Activated CD4-positive, alpha-beta T cell treated with anti-CD3 and anti-CD28 coated beads, Interleukin-2, amount 50 U/mL, for 4 hours (primary cell): Measurements from ENCODE around the gene TST.

Experiments
- DNase-seq, 2 experiments: peaks; one replicate each; pipeline ENCODE4 v3.0.0-alpha.2; 2020

Gene TST

DNA sequence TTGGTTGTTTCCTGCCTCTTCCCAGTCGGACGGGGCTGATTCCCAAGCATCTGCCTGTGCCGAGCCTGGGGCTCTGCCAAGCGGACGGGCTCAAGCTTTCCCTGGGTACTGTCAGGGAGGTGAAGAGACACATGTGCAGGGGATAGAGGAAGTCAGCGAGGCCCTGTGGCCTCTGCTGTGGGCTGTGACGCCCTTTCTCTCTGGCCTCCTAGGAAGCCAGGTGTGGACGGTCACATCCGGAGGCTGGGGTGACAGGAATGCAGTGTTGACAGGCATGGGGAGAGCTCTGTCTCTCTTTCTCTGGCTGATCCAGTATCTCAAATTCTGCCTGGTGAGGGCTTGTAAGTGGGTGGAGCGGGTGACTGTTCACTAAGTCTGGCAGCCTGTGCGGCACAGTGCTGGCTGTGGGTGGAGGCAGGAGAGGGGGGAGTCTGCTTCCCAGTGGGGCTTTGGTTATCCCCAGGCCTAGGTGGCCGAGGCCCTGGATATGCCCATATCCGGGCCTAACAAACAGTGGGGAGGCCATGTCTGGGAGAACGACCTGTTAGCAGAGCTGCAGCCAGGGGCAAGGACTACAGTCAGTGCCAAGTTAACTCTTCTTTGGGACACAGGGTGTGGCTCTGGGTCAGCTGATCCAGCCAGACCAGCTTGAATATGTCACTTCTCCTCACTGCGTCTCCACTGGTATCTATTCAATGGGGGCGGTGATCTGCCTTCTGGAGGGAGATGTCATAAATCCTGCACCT is 34.2 kb upstream of the TST start:
- DNase-seq = no peak

DNA sequence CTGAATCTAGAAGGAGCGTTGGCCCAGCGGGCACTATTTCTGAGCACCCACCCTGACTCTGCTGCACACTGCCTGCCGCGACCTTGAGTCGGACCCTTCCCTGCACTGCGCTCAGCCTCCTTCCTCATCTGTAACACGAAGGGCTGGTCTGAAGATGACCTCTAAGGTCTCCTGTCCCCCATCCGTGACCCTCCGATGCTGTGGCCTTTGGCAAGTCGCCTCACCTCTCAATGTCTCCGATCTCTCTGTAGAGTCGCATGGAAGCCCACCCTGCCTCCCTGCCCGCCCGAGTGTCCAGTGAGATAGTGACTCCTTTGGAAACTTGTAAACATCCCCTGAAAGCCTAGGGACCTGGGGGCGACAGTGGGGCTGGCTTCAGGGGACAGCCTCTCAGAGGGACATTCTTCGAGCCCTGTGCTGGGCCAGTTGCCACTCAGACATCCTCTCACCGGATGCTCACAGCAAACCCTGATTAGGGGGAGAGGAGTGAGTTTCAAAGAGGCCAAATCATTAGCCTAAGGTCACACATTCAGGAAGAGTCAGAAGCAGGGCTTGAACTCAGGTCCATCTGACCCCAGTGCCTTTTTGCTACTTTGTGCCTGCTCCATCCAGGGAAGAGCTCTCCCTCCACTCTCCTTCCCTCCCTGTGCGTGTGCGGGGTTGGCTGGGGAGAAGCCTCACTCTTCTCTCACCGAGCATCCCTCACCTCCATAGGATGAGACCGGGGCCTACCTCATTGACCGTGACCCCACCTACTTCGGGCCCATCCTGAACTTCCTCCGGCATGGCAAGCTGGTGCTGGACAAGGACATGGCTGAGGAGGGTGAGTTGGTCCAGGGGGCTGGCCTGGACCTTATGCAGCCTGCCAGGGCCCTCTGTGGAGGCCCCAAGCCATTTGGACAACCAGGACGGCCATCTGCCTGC is 33.4 kb upstream of the TST start:
- no peak for DNase-seq

DNA sequence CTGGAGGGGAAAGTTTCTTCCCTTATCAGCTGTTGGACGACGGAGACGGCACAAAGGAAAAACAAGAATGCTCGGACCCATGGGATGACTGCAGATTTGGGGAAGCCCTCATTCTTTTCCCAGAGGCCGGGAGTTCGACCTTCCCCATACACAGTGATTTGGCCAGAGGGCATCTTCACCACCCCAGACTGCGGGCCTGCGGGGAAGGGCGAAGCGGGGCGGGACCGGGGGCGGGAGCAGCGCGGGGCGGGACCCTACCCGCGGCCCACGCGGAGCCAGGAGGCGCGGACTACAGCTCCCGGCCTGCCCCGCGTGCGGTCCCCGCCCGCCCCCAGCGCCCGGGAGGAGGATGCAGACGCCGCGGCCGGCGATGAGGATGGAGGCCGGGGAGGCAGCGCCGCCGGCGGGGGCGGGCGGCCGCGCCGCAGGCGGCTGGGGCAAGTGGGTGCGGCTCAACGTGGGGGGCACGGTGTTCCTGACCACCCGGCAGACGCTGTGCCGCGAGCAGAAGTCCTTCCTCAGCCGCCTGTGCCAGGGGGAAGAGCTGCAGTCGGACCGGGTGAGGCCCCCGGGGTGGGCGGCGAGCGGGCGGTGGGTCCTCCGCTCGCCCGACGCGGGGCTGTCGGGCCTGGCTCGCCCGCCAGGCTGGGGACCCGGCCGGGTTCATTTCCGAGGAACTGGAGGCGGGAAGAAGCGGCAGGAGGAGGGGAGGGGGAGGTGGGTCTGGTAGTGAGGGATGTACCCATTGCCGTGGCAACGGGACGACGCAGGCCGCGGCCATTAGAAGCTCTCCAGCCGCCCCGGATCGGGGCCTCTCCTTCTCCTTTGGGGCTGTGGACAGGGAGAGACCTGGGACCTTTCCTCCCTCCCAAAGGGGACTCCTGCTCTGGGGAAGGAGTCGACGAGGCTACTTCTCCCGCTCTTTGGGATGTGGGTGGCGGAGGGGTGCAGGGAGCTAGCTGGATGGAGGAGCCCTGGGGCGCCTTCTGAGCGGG is 32.4 kb upstream of the TST start, which contains the start of gene KCTD17:
Gene KCTD17 (plus strand): TSS at position 352 of the 995 bp plus-strand sequence. CDS start 19 bp downstream, at position 371.
- peak; percentile 65 to 66 for DNase-seq

DNA sequence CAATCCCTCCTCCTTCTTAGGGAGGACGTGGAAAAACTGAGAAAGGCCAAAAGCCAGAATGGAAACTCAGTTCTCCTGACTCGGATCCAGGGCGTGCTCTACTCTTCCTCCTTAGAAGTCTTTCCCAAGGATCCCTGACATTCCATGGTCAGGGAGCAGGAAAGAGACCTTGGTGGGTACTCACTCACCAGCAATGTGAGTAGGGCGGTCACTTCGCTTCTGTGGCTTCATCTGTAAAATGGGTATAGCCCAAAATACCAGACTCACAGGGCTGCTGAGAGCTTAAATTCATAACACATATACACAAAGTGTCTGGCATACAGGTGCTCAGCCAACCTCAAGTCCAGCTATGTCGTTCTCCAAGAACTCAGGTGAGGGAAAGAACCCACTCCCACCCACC is 31.7 kb upstream of the TST start:
- DNase-seq = no peak

DNA sequence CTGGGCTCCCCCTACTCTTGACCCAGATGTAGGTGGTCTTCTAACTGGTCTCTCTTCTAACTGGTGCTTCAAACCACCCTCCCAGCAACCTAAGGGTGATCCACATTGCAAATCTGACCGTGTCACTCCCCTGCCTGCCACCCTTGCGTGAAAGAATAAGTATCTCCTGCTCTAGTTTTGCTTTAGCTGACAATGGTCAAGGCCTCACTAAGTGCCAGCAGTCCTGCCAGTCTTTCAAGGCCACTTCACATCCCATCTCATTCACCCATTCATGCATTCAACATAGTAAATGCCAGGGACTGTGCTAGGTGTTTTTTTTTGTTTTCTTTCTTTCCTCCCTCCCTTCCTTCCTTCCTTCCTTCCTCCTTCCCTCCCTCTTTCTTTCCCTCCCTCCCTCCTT is 30.0 kb upstream of the TST start:
- no peak for DNase-seq

DNA sequence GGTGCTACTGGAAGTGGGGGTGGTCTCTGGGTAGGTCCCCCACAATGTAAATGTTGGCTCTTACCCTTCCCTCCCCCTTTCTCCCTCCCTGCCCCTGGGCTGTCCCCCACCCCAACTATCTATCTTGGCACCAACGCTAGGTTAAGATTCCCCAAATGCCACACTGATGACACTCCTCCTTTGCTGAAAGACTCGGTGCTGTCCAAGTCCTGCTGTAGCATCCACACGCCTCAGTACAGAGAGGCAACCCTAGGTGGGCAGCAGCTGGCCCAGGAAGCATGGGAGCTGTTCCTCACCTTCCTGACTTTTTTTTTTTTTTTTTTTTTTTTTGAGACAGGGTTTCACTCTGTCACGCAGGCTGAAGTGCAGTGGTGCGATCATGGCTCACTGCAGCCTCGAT is 28.9 kb upstream of the TST start:
- DNase-seq = no peak

DNA sequence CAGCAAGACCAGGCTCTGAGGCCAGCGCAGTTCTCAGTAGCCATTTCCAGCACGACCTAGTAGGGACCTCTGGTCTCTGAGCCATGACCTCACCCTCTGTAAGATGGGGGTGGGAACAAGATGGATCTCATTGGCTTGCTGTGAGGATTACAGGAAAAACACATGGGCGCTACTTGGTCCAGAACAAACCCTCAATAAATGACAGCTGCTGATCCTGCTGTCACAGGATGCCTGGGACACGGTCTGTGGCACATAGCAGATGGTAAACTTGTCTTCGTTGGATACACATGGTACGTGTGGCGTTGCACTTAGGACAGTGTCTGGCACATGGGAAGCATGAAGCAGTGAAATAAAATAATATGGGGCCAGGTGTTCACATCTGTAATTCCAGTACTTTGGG is 27.8 kb upstream of the TST start:
- DNase-seq = no peak

DNA sequence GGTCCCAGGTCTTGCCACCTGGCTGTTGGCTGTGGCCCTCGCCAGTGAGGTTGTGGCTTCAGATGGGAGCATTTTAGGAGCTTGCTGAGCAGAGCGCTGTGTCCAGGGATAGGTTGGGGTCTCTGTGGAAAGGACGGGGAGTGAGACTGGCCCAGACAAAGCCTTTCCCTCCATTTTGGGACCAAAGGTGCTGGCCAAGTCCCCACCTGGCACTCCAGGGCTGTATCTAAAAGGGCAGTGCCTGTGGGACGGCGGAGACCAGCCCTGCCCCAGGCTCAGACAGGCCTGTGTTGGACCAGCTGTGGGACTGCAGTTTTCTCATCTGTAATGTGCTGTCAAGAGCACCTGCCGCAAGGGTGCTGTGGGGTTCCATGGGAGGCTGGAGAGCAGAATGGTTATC is 27.3 kb upstream of the TST start:
- DNase-seq = no peak

DNA sequence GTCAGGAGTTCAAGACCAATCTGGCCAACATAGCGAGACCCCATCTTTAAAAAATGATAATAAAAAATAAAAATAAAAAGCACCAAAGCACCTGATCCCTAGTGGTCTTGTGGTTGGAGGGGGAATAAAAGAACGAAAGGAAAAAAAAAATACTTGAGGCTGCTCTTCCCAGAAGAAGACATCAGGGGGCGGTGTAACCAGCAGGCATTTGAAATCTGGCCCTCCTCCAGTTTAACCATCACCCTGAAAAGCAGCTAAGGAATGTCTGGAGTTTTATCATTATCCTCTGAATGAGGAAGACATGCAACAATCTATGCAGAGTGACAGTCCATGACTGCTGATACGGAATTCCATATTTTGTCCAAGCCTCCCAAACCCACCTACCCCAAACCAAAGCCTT is 26.7 kb upstream of the TST start:
- no peak for DNase-seq

DNA sequence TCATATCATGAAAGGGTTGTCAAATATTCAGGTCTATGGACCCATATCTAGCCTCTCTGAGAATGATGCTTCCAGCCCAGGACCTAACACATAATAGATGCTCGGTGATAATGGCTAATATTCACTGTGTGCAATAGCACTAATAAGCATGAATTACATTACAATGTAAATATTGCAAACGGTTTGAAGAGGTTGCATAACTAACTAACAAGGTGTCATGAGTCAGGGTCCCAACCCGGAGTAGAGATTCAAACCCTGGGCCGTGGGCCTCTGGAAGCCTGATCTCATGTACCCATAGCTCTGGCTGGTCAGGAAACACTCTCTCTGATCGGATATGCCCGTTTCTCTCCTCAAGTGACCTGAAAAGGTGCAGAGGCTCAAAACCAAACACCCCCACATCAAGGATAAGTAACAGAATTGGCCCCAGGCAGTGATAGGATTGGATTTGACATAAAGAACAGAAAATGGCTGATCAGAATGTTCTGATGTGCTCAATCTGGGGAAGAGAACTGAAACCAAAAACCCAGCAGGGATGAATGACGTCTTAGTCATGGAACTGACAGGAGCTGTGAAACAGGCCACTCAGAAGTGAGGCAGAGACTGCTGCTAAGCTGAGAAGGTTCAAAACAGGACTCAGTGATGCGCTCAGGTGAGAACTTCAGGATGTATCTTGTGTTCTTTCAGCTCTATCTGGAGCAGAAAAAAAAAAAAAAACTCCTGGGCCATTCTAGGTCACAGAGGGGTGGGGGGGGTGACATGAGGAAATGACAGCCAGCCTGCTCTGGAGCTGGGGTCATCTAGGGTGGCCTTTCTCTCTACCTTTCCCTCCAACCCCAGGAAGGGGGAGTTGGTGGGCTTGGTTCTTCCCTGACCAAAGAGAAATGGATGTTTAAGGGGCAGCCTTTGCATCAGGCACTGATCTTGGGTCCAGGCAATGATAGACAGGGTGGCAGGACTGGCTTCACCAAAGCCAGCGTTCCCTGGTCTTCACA is 25.7 kb upstream of the TST start:
- DNase-seq = no peak

DNA sequence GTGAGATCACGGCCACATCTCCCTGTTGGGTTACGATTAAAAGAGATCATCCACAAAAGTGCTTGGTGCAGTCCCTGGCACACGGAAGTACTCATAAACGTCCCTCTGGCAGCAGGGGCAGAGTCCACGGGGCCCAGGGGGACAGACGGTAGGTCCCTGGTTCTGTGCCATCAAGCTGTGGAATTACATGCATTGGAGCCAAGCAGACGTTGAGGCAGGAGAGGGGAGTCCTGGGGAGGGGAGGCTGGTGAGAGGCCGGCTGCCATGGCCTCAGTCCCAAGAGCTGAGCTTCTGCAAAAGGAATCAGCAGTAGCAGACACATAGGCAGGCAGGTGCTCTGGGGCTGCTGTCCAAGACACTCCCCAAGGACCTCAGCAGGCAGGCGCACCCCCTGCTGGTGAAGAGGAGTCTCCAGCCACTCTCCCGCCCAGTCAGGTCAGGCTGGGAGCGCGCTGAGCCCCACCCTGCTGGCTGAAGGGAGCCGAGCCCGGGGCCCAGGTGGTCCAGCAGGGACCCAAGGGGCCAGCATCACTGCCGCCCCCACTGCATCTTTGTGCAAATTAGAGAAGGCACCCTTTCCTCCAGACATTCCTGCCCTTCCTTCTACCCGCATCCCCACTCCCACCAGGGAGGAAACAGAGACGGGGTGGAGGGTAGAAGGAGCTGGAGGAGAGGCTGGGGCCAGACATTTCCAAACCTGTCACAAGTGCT is 24.7 kb upstream of the TST start:
- peak in 1 of 2 experiments; percentile 11 for DNase-seq

DNA sequence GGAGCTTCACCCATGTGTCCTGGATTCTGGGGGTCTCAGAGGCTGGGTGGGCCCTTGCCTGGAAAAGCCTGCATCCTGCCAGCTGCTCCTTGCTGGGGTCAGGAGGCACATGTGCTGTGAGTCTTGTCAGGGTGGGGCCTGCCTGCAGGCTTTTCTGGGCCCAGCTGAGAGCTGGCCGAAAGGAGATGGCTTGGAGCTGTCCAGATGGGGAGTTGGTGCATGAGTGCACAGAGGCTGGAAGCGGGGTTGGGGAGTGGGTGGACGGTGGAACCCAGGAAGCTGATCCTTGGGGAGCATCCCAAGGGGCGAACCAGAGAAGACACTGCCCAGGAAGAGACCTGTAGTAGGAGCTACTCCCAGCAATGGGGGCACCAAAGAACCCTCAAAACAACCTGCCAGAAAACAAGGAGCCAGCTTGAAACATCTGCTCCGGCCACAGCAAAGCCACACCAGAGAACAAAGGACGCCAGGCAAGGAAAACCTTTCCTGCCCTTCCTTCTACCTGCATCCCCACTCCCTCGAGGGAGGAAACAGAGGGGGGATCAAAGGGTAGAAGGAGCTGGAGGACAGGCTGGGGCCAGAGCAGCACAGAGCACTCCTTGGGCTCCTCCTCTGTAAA is 24.1 kb upstream of the TST start:
- no peak for DNase-seq

DNA sequence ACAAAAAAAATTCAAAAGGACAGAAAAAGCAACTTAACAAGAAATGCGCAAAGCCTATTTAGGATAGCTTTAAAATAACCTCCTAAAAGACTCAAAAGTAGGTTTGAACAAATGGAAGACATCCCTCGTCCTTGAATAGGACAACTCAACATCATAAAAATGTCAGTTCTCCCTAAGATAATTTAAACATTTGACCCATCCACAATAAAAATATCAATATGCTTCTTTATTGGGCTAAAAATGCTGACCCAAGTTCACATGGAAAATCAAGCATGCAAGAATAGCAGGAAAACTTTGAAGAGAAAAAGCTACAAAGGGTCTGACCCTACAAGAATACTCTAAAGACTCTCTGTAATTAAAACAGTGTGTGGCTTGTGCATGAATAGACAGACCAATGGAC is 20.2 kb upstream of the TST start:
- no peak for DNase-seq

DNA sequence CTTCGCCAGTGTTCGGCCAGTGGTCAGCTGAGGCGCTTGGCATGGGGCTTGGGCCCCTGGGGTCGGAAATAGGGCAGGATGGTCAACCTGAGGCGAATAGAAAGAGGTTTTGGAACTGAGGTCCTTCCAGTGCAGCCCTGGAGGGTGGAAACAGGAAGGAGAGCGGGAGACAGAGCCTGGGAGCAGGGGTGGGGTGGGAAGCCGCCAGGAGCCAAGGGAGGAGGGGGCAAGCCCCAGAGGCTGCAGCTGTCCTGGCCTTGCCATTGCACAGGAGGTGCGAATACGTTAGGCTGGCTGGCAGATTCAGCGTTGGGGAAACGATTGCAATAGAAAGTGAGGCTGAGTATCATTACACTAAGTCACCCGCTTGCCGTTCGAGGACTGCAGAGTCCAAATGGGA is 18.4 kb upstream of the TST start:
- no peak for DNase-seq

DNA sequence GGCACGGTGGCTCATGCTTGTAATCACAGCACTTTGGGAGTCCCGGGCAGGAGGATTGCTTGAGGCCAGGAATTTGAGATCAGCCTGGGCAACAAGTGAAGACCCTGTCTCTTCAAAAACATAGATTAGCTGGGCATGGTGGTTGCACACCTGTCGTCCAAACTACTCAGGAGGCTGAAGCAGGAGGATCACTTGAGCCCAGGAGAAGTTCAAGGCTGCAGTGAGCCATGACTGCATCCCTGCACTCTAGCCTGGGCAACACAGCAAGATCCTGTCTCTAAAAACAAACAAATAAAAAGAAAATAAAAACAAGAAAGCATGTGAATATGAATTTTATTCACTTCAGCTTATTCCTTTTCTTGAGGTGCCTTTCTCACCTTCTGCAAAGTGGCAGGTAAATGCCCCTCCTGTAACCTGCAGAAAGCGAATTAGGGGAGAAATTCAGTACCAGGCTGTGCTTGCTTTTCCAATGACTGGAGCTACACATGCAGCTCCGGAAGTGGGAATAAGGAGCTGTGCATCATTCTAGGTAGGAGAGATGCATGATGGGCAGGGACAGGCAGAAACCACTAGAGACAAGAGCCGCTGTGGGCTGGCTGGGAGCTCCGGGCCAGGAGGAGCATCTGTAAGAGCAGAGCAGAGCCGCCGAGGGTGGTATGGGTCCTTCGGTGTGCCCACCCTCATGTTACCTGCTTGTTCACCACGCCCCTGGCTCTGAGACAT is 17.6 kb upstream of the TST start:
- no peak for DNase-seq

DNA sequence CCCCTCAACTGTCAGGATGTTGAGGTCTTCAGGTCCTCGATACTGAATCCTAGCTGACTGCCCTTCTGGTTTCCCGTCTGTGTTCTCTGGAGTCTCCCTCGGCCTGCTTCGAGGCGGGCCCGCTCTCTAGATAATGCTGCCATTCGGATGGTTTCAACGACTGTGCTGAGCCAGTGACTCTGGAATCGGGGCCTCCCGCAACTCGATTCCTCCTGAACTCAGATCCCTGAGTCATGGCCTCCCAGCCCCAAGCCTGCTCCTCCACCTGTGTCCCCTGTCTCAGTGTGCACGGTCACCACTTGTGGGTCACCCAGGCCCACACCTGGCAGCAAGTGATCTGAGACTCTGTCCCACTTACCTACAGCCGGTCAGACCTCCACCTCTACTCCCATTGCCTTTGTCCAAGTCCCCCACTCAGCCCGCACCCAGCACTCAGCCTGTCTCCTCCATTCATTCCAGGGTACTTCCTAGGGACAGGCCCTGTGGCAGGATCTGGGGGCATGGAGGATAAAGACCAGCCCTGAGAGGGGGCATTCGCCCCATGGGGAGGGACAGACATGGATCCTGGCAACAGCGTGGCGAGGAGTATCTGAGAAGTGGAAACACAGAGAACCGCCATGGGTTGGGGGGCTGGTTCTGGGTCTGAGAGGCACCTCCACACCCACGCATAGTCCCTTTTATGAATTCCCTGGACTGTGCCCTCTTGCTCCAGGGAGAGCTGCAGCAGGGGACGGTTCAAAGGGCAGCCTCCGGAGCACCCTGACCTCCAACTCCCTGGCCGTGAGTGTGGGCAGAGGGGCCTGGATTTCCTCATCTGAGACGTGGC is 14.6 kb upstream of the TST start:
- DNase-seq = no peak

DNA sequence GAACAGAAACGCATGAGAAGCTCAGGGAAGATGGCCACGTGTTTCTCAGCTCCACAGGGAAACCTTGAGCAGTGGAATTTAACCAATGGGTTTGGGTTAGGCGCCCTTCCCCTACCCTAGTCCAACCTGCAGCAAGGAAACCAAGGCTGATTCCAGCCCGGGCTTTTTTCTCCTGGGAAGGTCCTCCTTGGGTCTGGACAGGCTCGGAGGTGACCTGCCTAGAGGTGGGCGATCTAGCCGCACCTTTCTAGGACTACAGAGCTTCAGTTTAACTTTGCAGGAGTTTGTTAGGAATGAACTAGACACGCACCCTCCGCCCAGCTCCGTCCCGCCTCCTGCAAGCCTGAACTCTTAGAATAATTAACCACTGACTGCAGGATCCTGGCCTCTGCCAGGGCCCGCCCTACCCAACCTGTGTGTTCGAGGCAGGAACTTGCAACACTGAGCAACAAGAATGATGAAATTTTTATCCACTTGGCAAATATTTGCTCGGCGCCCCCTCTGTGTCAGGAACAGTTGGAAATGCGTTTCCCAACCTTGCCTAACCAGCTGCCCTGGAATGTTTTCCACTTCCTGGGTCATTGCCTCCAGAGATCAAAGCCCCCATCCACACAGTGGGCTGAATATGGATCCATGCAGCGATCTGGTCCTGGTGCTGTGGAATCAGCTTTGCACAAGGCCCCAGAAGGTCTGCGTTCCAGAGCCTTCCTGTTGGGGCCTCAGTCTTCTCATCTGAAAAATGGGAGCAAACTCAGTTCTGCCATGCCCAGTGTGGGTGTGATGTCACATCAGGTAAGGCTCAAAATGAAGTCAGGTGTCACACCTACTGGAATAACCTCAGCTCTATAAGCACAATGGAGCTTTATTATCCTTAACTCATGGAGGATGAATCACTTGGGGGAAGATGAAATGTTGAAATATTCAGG is 13.6 kb upstream of the TST start:
- no peak for DNase-seq

DNA sequence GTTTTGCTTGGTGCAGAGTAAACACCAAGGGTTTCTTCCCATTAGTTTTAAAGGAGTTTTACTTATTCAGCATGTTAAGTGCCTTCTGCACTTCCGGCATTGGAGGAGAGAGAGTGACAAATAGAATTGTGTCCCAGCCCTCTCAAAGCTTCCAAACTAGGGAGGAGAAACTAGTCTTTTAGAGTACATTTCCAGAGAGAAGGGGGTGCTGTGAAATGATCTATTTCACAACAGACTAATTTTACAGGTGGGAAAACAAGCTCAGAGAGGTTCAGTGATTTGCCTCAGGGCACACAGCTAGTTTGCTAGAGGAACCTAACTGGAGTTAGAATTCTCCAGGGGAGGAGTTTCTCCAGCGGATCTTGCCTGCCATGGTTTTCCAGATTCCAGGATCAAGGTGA is 12.9 kb upstream of the TST start:
- DNase-seq = no peak
